ENCODE results near the gene TGM2.

The TGM2 gene

GRCh38 chr20:38177201-38177600 is 12.1 kb upstream of the TGM2 start:
- no peak for DNase-seq (ENCODE audit: low read depth in 3 of 3)

- DNase-seq (ENCODE audit: low read depth in 3 of 3) = no peak
Observed at GRCh38 chr20:38175304-38176180, 10.5 kb upstream of the TGM2 start.

GRCh38 chr20:38173237-38174156 is 8.4 kb upstream of the TGM2 start:
- DNase-seq (ENCODE audit: low read depth in 3 of 3) = no peak

- DNase-seq (ENCODE audit: low read depth in 3 of 3) = no peak
Observed at GRCh38 chr20:38172408-38172807, 7.3 kb upstream of the TGM2 start.

GRCh38 chr20:38171675-38172043 is 6.6 kb upstream of the TGM2 start:
- no peak for DNase-seq (ENCODE audit: low read depth in 3 of 3)

GRCh38 chr20:38170826-38171674 is 6.0 kb upstream of the TGM2 start:
- no peak for DNase-seq (ENCODE audit: low read depth in 3 of 3)

- no peak for DNase-seq (ENCODE audit: low read depth in 3 of 3)
Observed at GRCh38 chr20:38170219-38170825, 5.3 kb upstream of the TGM2 start.

- DNase-seq (ENCODE audit: low read depth in 3 of 3) = no peak
Observed at GRCh38 chr20:38169636-38170193, 4.6 kb upstream of the TGM2 start.

GRCh38 chr20:38168791-38169589 is 3.9 kb upstream of the TGM2 start:
- no peak for DNase-seq (ENCODE audit: low read depth in 3 of 3)

- DNase-seq (ENCODE audit: low read depth in 3 of 3) = no peak
Observed at GRCh38 chr20:38167851-38168760, 3.0 kb upstream of the TGM2 start.

GRCh38 chr20:38167328-38167850 is 2.3 kb upstream of the TGM2 start:
- DNase-seq (ENCODE audit: low read depth in 3 of 3) = no peak

- no peak for DNase-seq (ENCODE audit: low read depth in 3 of 3)
Observed at GRCh38 chr20:38166703-38167233, 1.7 kb upstream of the TGM2 start.

- DNase-seq (ENCODE audit: low read depth in 3 of 3) = no peak
Observed at GRCh38 chr20:38165966-38166702, 1.1 kb upstream of the TGM2 start.

GRCh38 chr20:38164624-38165088 is 414 bp downstream of the TGM2 start:
- DNase-seq (ENCODE audit: low read depth in 3 of 3) = no peak

- no peak for DNase-seq (ENCODE audit: low read depth in 3 of 3)
Observed at GRCh38 chr20:38164069-38164468, 1.0 kb downstream of the TGM2 start.

GRCh38 chr20:38162878-38163875 is 1.9 kb downstream of the TGM2 start:
- no peak for DNase-seq (ENCODE audit: low read depth in 3 of 3)

GRCh38 chr20:38162149-38162548 is 2.9 kb downstream of the TGM2 start:
- DNase-seq (ENCODE audit: low read depth in 3 of 3) = no peak
